Activated CD8-positive, alpha-beta memory T cell treated with anti-CD3 and anti-CD28 coated beads for 48 hours (primary cell): ENCODE data around the gene VGLL2.

Source experiments
- DNase-seq, 3 experiments: peaks; one replicate each; pipeline ENCODE4 v3.0.0-alpha.2; 2020; ENCODE audit warnings: low read depth in 2 of 3, low spot score in 2 of 3

The VGLL2 gene

GRCh38 chr6:117311726-117312125 lies 46.4 kb downstream of the VGLL2 start:
- no peak for DNase-seq

- no peak for DNase-seq
Observed at GRCh38 chr6:117317261-117317660, 51.9 kb downstream of the VGLL2 start.
